ENCODE measurements around the gene HIVEP1.

DNA sequence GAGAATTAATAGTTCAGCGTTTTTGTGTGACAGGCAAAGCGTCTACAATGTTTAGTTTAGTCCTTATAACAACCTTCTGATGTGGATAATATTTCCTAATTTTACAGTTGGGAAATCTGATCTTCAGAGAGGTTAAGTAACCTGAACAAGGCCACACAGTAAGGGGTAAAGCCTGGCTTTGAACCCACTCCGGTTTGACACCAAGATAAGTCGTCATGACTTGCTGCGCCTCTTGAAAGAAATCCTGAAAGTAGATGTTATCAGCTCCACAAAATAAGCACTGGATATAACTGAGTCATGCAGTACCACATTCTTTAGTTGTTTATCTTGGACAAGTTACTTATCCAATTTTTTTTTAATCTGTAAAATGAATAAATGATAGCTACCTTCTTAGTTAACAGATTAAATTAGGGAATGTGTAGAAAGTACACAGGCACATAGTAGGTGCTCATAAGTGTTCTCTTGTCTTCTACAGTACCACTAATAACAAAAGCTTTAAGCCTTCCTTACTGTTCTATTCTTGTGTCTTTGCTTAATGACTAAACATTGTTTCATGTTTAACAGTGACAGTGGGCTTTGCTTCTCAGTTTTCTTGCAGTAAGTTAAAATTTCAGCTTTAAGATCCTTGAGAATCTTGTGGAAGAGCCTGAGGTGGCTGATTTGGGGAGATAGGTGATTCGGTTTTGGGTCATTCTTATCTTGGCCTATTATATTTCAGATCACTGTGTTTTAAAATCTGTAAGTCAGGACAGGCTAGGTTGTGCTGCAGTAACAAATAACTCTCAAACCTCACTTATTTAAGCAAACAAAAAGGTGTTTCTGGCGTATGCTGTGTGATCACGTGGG lies 2.1 kb downstream of the HIVEP1 start:
- TF ChIP-seq ZNF274 (IDR thresholded peaks at IDR 0.05; ENCODE audit: low read depth, low read length), result no peak
- no peak for TF ChIP-seq YY1 (IDR thresholded peaks at IDR 0.05; ENCODE audit: insufficient read depth, insufficient read length)
- TF ChIP-seq SUZ12 (IDR thresholded peaks at IDR 0.05; ENCODE audit: extremely low read depth, insufficient read depth, insufficient read length), result no peak
